Right forelimb (tissue), 1 donor: ENCODE data around the gene TMED1.
"Not testable (repeated sequence)": the region's sequence is repeated elsewhere in the genome, so short reads cannot be mapped to it uniquely, and the experiment has no call there.

Experiments
- DNase-seq: peaks from one replicate; pipeline ENCODE4 v3.0.0-alpha.2; 2018

TMED1 gene, protein sequence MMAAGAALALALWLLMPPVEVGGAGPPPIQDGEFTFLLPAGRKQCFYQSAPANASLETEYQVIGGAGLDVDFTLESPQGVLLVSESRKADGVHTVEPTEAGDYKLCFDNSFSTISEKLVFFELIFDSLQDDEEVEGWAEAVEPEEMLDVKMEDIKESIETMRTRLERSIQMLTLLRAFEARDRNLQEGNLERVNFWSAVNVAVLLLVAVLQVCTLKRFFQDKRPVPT

DNA sequence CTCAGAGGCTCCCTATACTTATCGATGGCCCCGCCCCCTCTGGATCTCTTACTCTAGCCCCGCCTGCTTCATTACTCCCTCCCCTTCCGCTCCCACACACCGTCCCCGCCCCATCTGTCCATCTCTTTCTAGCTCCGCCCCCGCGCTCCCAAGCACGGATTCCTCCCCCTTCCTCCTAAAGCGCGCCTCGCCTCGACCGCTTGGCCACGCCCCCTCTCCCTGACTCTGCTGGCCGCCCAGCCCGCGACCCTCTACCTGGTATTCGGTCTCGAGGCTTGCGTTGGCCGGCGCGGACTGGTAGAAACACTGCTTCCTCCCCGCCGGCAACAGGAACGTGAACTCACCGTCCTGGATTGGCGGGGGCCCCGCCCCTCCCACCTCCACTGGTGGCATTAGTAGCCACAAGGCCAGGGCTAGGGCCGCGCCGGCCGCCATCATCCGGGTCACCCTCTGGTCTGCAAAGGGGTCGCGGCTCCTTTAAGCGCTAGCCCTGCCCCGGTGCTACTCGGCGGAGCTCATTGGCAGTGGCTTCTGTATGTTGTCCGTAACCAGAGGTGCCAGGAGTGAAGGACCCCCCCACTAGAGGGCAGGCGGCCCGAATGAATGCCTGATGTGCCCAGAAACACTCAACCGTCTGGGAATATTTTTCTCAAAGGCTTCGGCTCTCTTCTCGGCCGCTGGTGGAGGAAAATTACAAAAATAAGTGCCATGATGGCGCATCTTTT is at the start of gene TMED1:
Gene TMED1 (minus strand): TSS at position 459 of the 725 bp plus-strand sequence. CDS start 21 bp downstream, at position 438.
- peak; percentile 97 for DNase-seq

DNA sequence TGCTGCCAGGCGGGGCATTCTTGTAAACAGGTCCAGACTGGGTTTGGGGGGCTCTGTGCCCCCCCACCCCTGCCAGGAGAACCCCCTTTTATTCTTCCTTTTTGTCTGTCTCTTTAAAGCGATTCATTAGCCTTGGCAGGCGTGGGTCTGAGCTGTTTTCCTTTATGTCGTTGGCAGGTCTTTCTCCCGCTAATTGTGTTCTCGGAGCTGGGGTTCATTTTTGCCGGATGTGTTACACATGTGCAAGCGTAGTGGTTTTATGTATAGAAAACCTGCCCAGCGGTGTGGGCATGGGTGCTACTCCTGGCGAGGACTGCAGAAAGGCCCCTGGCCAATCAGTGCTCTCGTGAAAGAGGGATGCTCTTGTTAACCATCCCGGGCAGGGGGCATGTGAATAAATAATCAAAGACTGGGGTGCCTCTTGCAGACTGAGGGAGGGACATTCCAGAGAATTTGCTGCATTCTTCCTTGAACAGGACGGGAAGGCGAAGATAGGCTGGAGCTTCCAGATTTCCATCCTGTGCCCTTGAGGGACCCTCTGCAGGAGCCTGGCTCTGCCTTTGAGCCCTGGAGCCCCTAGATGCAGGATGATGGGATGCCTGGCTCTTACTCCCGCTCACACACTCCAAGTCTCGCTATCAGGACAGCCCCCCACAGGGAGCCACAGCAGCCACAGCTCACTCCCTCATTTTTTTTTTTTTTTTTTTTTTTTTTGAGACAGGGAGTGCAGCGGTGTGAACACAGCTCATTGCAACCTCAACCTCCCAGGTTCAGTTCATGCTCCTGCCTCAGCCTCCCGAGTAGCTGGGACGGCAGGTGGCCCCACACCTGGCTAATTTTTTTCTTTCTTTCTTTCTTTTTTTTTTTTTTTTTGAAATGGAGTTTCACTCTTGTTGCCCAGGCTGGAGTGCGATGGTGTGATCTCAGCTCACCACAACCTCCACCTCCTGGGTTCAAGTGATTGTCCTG is 49.5 kb upstream of the TMED1 start:
- DNase-seq = no peak

DNA sequence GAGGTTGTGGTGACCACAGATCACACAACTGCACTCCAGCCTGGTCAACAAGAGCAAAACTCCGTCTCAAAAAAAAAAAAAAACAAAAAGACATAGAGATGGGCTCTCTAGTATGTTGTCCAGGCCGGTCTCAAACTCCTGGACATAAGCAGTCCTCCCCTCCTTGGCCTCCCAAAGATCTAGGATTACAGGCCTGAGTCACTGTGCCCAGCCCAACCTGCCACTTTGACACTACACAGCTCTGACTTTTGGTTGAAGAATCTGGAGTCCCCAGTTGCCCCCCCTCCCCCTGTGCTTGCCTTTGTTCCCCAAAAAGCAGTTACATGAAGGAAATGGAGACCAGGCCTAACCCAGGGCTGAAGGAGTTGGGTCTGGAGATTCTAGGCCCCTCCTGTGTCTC is 48.3 kb upstream of the TMED1 start:
- DNase-seq = no peak

DNA sequence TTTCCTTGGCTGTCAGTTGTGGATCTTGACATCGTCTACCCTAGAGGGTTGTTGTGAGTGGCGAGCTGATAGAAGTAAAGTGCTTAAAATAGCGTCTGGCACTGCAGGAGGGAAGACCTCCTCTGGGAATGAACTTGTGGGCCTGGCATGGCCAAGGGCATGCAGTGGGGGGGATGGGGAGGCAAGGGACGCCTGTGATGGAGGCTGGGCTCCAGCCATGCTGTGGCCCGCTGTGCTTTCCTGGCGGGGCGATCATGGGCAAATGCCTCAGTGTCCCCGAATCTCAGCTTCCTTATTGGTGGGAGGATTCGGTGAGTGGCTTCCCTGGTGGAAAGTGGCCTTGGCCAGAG is 46.1 kb upstream of the TMED1 start:
- no peak for DNase-seq

DNA sequence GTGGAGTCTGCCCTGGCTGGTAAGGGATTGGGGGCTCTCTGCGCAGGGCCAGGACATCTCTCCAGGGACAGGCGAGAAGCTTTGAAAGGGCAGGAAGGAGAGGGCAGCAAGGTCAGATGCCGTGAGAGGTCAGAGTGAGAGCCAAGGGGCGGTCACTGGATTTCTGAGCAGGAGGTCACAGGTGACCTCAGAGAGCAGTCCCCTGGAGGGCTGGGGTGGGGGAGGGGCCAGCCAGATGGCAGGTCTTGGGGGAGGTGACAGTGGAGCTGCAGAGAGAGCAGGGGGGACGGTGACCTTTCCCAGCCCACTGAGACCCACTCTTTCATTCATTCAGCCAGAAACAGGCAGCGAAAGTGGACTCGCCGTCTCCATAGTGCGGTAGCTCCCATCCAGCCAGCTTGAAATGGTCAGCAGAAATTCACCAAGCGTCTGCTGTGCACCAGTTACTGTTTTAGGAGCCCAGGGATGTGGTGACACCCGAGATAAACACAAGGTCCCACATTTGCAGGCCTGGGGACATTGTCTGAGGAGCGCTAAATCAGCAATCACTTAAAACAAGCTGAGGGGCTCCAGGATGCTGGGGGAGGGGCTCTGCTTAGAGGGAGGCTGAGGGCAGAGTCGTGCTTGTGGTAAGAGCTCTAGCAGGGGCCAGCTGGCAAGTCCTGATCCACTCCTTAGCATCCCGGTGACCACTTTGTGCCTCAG is 45.5 kb upstream of the TMED1 start:
- no peak for DNase-seq

DNA sequence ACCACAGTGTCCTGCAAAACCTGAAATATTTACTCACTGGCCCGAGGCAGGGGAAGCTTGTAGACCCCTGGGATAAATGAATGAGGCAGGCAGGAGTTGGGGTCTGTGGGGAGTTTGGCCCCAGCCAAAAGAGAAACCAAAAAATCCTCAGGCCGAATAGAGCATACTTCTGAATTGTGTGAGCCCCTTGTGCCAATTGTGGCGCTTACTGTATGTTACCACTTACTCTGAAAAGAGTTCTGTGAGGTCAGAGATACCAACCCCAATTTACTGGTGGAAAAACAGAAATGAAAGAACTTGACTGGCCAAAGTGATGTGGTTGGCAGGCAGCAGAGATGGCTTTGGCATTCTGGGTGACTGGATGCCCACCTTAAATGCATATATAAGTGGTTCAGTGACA is 42.2 kb upstream of the TMED1 start:
- no peak for DNase-seq

DNA sequence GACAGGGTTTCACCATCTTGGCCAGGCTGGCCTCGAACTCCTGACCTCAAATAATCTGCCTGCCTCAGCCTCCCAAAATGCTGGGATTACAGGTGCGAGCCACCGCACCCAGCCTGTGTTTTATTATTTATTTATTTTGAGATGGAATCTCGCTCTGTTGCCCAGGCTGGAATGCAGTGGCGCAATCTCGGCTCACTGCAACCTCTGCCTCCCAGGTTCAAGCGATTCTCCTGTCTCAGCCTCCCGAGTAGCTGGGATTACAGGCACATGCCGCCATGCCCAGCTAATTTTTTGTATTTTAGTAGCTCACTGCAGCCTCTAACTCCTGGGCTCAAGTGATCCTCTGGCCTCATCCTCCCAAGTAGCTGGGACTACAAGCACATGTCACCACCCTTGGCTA is 41.6 kb upstream of the TMED1 start:
- not testable (repeated sequence) for DNase-seq

DNA sequence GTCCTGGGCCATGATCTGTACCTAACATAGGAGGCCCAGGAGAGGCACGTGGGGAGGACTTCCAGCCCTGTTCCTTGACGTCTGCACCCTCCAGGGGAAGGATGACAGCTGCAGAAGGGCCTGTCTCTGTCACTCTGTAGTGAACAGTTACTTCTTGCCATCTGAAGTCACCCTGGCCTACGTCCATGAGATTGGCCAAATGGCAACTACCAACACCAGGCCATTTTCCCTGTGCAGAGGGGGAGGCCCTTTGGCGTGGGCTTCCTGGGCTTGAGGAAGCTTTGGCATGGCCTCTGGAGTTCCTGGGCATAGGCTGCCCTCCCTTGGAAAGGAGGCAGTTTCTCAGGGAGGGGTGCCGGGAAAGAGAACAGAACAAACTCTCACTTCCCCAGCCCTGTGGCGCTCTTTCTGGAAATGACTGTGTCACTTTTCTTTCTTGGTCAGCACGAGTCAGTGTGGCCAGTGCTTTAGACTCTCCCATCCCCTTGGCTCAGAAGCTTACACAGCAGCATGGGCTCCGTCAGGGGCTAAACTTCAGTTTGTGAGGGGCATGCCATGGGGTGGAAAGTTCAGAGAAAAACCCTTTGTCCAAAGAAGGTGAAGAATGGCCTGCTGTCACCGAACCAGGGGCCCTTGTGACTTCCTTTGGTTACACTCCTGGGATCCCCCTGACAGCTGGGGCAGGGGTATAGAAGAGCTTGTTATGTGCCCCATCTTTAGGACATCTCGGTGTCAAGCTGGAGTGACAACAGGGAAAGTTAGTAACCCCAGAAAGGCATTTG is 40.6 kb upstream of the TMED1 start:
- DNase-seq = no peak

DNA sequence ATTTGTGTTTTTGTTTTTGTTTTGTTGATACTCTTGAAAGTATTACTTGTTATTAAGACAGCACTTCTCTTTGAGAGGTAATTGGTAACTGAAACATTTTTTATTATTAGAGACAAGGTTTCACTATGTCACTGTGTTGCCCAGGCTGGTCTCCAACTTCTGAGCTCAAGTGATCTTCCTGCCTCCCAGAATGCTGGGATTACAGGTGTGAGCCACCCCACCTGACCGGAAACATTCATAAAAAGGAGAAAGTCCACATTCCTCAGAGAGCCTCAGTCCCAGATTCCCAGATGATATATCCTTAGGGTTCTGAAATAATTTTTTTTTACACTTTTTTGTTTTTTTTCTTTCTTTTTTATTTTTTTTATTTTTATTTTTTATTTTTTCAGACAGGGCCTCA is 38.0 kb upstream of the TMED1 start:
- no peak for DNase-seq

DNA sequence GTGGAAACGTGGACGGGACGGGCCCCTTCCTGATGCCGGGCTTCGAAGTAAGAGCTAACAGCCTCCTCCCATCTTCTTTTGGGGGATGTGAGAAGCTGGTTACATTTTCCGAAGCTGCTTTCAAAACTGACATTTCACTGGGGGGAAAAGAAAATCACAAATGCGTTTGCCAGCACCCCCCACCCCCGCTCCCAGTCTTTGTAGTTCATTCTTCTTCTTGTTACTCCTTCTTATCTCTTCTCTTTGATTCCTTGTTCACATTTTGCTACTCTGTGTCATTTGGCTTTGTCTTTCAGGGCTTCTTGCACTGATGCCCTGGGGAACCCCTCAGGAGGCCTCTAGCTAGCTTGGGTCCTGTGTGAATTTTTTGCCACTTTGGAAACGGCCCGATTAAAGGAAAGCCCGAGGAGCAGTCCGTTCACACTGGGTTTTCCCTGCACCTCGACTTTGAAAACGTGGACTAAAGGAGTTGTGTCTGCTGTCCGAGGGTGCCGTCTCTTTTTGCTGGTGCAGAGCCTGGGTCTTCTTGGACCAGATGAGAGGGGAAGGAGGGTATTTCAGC is 36.6 kb upstream of the TMED1 start:
- DNase-seq = no peak

DNA sequence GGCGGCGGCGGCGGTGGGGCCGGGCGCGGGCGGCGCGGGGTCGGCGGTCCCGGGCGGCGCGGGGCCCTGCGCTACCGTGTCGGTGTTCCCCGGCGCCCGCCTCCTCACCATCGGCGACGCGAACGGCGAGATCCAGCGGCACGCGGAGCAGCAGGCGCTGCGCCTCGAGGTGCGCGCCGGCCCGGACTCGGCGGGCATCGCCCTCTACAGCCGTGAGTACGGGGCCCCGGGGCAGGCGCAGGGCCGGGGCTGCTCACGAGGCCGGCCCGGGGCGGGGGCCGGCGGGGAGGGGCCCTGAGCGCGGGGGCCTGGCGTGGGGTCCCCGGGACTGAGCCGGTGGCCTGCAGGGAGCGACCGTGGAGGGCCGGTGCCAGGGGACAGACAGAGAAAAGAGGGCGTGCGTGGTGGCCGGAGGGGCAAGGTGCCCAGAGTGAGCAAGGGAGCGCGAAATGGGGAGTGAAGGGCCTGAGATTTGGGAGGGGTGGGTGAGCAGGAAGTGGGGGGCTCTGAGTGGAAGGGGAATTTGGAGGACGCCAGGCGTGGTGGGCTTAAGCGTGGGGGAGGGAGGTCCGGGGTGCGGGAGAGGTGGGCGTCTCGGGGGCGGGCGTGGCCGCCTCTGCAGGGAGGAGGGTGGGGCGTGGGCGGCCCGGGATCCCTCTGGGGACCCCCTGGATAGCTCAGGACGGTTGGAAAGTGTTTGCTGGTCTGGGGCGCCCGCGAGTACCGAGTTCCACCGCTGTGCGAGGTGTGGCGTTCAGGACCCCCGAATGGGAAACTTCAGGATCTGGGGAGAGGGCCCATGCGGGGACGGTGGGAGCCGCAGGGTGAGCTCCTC is 35.9 kb upstream of the TMED1 start:
- DNase-seq = peak; percentile 73

DNA sequence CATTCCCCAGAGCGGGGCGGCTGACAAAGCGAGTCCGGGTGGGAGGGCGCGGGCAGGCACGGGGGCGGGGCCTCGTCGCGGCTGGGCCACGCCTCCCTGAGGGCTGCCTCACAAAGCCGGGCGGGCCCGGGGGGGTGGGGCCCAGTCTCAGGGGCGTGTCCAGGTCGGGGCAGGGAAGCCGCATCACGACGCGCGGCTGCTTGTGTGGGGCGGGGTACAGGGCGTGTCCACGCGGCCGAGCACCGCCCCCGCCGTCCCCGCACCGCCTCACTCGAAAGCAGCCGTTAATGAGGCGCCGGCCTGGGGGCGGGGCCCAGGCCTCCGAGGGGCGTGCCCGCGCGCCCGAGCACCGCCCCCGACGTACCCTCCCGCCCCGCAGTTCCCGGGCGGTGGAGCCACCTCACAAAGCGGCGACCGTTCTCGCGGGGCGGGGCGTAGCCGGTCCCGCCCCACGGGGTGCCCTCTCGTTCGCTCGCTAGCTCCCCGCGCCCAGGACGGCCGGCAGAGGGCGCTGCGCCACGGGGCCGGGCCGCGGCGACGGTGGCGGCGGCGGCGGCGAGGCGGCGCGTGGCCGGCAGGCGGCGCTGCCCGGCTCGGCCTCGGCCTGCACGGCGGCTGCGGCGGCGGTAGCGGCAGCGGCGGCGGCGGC is 35.1 kb upstream of the TMED1 start, which contains the start of gene CARM1:
Gene CARM1 (plus strand): TSS at position 599 of the 649 bp plus-strand sequence. CDS start 150 bp downstream, outside the sequence.
- DNase-seq = peak; percentile 100

DNA sequence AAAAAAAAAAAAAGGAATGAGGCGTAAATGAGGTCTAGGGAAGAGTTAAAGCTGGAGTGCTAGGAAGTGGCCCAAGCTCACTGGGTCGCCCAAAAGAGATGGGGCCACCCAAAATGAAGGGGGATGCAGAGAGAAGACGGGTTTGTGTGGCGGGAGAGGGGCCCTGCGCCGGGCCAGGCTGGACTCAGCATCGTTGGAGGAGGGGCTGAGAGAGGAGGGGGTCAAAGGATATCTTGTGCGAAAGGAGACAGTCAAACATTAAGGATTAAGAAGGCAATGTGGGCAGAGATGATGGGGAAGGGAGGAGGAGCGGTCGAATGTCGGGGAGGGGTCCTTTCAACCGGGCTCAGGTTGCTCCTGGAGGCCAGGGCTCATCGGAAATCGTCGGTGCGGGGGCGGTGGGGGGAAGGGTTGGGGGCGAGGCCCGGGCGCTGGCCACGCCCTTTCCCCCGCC is 34.5 kb upstream of the TMED1 start:
- DNase-seq = no peak

DNA sequence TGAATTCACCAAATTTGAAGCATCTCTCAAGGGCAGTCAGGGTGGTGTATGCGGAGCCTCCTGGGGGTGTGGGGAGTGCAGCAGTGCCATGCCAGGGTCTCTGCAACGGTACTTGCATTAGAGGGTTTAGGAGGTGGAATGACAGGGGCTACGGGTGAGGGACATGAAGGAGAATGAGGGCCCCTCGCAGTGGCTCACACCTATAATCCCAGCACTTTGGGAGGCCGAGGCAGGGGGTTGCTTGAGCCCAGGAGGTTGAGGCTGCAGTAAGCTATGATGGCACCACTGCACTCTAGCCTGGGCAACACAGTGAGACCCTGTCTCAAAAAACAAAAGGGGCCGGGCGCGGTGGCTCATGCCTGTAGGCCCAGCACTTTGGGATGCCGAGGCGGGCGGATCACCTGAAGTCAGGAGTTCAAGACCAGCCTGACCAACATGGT is 33.9 kb upstream of the TMED1 start:
- DNase-seq = not testable (repeated sequence)

DNA sequence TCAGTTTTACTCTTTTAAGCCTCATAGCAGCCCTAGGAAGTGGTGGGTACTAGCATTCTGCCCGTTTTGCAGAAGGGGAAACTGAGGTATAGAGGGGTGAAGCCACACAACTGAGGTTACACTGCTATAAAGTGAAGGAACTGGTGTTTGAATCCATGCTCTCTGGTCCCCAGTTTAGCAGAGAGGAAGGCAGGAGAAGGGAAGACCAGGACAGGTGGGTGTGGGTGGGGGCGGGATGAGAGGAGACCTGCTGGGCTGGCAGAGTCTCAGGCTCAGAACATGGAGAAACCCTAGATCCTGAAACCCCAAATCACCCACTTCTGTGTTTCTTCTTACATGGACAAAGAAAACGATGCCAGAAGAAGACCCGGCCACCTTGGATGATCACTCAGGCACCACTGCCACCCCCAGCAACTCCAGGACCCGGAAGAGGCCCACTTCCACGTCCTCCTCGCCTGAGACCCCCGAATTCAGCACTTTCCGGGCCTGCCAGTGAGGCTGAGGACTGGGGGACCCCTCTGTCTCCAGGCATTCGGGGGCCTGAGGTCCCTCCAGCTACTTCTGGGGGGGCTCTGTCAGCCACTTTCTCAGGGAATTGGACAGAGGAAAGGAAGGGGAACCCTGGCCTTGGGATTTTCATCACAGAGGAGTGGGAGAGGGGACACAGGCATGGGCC is 33.0 kb upstream of the TMED1 start:
- DNase-seq = no peak

DNA sequence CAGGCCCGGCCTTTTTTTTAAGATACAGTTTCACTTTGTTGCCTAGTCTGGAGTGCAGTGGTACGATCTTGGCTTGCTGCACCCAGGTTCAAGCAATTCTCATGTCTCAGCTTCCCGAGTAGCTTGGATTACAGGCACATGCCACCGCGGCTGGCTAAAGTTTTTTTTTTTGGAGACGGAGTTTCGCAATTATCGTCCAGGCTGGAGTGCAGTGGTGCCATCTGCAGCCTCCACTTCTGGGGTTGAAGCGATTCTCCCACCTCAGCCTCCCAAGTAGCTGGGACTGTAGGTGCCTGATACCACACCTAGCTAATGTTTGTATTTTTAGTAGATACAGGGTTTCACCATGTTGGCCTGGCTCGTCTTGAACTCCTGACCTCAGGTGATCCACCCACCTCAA is 30.5 kb upstream of the TMED1 start:
- no peak for DNase-seq

DNA sequence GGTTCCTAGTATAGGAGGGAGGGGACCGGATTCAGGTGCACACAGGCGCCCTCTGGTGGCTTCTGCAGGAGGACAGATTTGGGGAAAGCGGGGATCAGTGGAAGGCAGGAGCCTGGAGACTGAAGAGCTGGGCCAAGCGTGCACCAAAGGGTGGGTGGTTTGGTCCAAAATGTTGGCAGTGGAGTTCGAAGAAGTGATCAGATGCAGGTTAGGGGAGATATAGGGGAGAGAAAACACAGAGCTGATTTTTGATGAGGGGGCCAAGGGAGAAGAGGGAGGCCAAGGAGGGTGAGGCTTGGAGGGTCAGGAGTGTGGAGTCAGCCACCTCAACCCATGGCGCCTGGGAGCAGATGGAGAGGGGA is 28.5 kb upstream of the TMED1 start:
- DNase-seq = peak; percentile 88

DNA sequence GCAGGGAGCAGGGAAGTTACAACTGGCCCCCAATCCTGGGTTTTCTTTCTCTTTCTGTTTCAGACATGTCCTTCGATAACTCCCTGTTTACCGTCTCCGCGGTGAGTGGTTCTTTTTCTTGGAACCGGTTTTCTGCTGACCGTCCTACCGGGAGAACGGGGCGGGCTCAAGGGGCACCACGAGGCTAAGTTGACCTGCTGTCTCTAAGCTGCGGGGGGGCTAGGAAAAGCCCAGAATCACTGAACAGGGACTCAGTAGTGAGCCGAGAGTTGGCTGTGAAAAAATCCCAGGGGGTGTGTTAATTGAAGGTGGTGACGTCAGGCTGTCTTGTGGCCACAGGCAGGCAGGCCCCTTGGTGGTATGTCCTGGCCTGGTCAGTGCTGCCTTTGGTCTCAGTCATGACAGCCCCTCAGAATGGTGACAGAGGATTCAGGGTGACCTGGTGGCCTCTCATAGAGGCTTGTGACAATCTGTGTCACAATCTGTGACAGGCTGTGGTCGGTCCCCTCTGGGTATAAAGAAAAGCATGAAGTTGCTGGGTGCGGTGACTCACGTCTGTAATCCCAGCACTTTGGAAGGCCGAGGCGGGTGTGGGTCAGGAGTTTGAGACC is 27.2 kb upstream of the TMED1 start:
- no peak for DNase-seq

DNA sequence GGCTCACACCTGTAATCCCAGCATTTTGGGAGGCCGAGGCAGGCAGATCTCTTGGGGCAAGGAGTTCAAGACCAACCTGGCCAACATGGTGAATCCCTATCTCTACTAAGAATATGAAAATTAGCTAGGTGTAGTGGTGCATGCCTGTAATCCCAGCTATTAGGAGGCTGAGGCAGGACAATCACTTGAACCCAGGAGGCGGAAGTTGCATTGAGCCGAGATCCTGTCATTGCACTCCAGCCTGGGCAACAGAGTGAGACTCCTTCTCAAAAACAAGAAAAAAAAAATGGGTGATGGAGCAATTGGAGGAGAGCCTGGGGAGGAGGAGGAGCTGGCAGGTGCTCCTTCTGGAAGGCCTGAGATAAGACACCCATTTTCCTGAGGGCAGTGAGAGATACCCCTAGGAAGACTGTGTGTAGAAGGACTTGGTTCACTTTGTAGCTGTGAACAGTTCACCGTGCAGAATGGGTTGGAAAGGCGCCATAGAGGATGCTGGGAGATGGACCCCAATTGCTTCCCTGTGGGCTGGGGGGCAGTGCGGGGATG is 26.6 kb upstream of the TMED1 start:
- no peak for DNase-seq
